ENCODE data around the gene ARSD.

ARSD gene

GRCh38 chrX:2862404-2862803 is 66.7 kb downstream of the ARSD start:
- H3K36me3 ChIP-seq (ENCODE audit: control insufficient read depth in 1 of 2, insufficient read depth in 2 of 2, low read depth in 1 of 2, low read length in 2 of 2) = peaks cover 0 to 10% of the 10 kb centered on the region in 2 experiments
- H3K4me3 ChIP-seq (ENCODE audit: insufficient read depth in 1 of 2, low read depth in 1 of 2, low read length in 2 of 2) = no peak overlapping the region
- H3K14ac ChIP-seq (ENCODE audit: low read length in 2 of 2) = no peak overlapping the region
- no peak overlapping the region for H2BK12ac ChIP-seq (ENCODE audit: low read length in 2 of 2)
- peaks cover 2% of the 10 kb centered on the region for H3K4me1 ChIP-seq (ENCODE audit: control insufficient read depth, insufficient read depth, low read depth, low read length)
- H4K91ac ChIP-seq (ENCODE audit: low read length) = no peak overlapping the region
- no peak overlapping the region for H3K4ac ChIP-seq (ENCODE audit: low read depth in 1 of 2, low read length in 2 of 2)
- H3K18ac ChIP-seq (ENCODE audit: low read depth in 1 of 2, low read length in 2 of 2) = no peak overlapping the region
- no peak overlapping the region for H2AFZ ChIP-seq (ENCODE audit: low read depth, low read length)
- no peaks in the 10 kb centered on the region for H3K27me3 ChIP-seq (ENCODE audit: control insufficient read depth in 1 of 2, insufficient read depth in 1 of 2, low read length in 2 of 2)
- no peak overlapping the region for H4K8ac ChIP-seq (ENCODE audit: low read length)
- no peaks in the 10 kb centered on the region for H3K79me1 ChIP-seq (replicated peaks; ENCODE audit: low read length, poor library complexity, severe bottlenecking)
- H3K23ac ChIP-seq (ENCODE audit: low read length in 2 of 2) = no peak overlapping the region
- DNase-seq = no peak
- H3K9ac ChIP-seq (ENCODE audit: low read length) = no peak overlapping the region
- no peak overlapping the region for H2BK120ac ChIP-seq (ENCODE audit: low read depth, low read length)
- H3K4me2 ChIP-seq (ENCODE audit: low read length, poor library complexity, severe bottlenecking) = no peak overlapping the region
- no peak overlapping the region for H3K27ac ChIP-seq (ENCODE audit: low read length, poor library complexity, severe bottlenecking)
- H2AK5ac ChIP-seq (ENCODE audit: low read length, severe bottlenecking) = no peak overlapping the region
- WGBS = 72% methylated on average over 5 of the region's 9 CpGs
- no peak overlapping the region for H2BK15ac ChIP-seq (ENCODE audit: low read depth, poor library complexity, severe bottlenecking)
- no peak overlapping the region for H2BK5ac ChIP-seq (ENCODE audit: low read depth, low read length, poor library complexity, severe bottlenecking)
- H3K9me3 ChIP-seq (ENCODE audit: control insufficient read depth, low read length) = no peaks in the 10 kb centered on the region

DNA sequence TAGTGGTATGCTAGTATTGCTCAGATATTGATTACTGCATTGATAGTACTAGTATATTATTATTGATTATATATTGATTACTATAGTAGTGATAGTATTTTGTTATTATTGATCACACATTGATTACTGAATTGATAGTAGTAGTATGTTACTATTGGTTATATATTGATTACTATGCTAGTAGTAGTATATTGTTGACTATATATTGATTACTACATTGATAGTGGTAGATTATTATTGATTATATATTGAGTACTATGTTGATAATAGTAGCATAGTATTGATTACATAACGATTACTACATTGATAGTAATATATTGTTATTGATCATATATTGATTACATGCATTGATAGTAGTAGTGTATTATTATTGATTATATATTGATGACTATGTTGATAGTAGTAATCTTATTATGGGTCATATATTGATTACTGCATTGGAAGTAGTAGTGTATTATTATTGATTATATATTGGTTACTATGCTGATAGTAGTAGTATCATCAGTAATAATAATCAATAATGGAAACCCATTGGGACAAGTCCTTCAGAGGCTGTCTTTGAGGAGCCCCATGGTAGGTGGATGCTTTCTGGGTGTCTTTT is 69.8 kb downstream of the ARSD start:
- H3K4me1 ChIP-seq (ENCODE audit: control insufficient read depth, insufficient read depth, low read depth, low read length) = peaks cover 2% of the 10 kb centered on the region
- H3K14ac ChIP-seq (ENCODE audit: low read length in 2 of 2) = no peak overlapping the region
- H4K8ac ChIP-seq (ENCODE audit: low read length) = no peak overlapping the region
- no peaks in the 10 kb centered on the region for H3K27me3 ChIP-seq (ENCODE audit: control insufficient read depth in 1 of 2, insufficient read depth in 1 of 2, low read length in 2 of 2)
- no peak for DNase-seq
- no peak overlapping the region for H2AFZ ChIP-seq (ENCODE audit: low read depth, low read length)
- no CpG with 5 or more reads among the region's 1 CpG for WGBS
- H3K79me1 ChIP-seq (replicated peaks; ENCODE audit: low read length, poor library complexity, severe bottlenecking) = no peaks in the 10 kb centered on the region
- no peak overlapping the region for H3K4ac ChIP-seq (ENCODE audit: low read depth in 1 of 2, low read length in 2 of 2)
- H2BK12ac ChIP-seq (ENCODE audit: low read length in 2 of 2) = no peak overlapping the region
- no peak overlapping the region for H2BK120ac ChIP-seq (ENCODE audit: low read depth, low read length)
- H2BK5ac ChIP-seq (ENCODE audit: low read depth, low read length, poor library complexity, severe bottlenecking) = no peak overlapping the region
- H3K18ac ChIP-seq (ENCODE audit: low read depth in 1 of 2, low read length in 2 of 2) = no peak overlapping the region
- no peak overlapping the region for H3K9ac ChIP-seq (ENCODE audit: low read length)
- no peak overlapping the region for H4K91ac ChIP-seq (ENCODE audit: low read length)
- no peak overlapping the region for H3K23ac ChIP-seq (ENCODE audit: low read length in 2 of 2)
- H3K36me3 ChIP-seq (ENCODE audit: control insufficient read depth in 1 of 2, insufficient read depth in 2 of 2, low read depth in 1 of 2, low read length in 2 of 2) = peaks cover 3 to 17% of the 10 kb centered on the region in 2 experiments
- H2AK5ac ChIP-seq (ENCODE audit: low read length, severe bottlenecking) = no peak overlapping the region
- no peak overlapping the region for H3K27ac ChIP-seq (ENCODE audit: low read length, poor library complexity, severe bottlenecking)
- no peak overlapping the region for H3K4me3 ChIP-seq (ENCODE audit: insufficient read depth in 1 of 2, low read depth in 1 of 2, low read length in 2 of 2)
- H2BK15ac ChIP-seq (ENCODE audit: low read depth, poor library complexity, severe bottlenecking) = no peak overlapping the region
- no peaks in the 10 kb centered on the region for H3K9me3 ChIP-seq (ENCODE audit: control insufficient read depth, low read length)
- H3K4me2 ChIP-seq (ENCODE audit: low read length, poor library complexity, severe bottlenecking) = no peak overlapping the region

- Histone ChIP-seq H3K4me1 (ENCODE audit: control insufficient read depth, insufficient read depth, low read depth, low read length) (no peaks in the 10 kb centered on the region), H3K23ac (ENCODE audit: low read length in 2 of 2) (no peak overlapping the region), H3K79me1 (replicated peaks; ENCODE audit: low read length, poor library complexity, severe bottlenecking) (no peaks in the 10 kb centered on the region), H3K27me3 (ENCODE audit: control insufficient read depth in 1 of 2, insufficient read depth in 1 of 2, low read length in 2 of 2) (no peaks in the 10 kb centered on the region), H3K9me3 (ENCODE audit: control insufficient read depth, low read length) (no peaks in the 10 kb centered on the region), H4K91ac (ENCODE audit: low read length) (no peak overlapping the region), H3K18ac (ENCODE audit: low read depth in 1 of 2, low read length in 2 of 2) (no peak overlapping the region), H3K14ac (ENCODE audit: low read length in 2 of 2) (no peak overlapping the region), H2AFZ (ENCODE audit: low read depth, low read length) (no peak overlapping the region), H4K8ac (ENCODE audit: low read length) (no peak overlapping the region), H3K4me2 (ENCODE audit: low read length, poor library complexity, severe bottlenecking) (no peak overlapping the region), H2BK15ac (ENCODE audit: low read depth, poor library complexity, severe bottlenecking) (no peak overlapping the region), H3K4me3 (ENCODE audit: insufficient read depth in 1 of 2, low read depth in 1 of 2, low read length in 2 of 2) (no peak overlapping the region), H3K27ac (ENCODE audit: low read length, poor library complexity, severe bottlenecking) (no peak overlapping the region), H2BK120ac (ENCODE audit: low read depth, low read length) (no peak overlapping the region), H3K4ac (ENCODE audit: low read depth in 1 of 2, low read length in 2 of 2) (no peak overlapping the region), H2AK5ac (ENCODE audit: low read length, severe bottlenecking) (no peak overlapping the region), H3K9ac (ENCODE audit: low read length) (no peak overlapping the region), H2BK5ac (ENCODE audit: low read depth, low read length, poor library complexity, severe bottlenecking) (no peak overlapping the region), H2BK12ac (ENCODE audit: low read length in 2 of 2) (no peak overlapping the region), H3K36me3 (ENCODE audit: control insufficient read depth in 1 of 2, insufficient read depth in 2 of 2, low read depth in 1 of 2, low read length in 2 of 2) (peaks cover 3 to 17% of the 10 kb centered on the region in 2 experiments)
- DNase-seq = no peak
- 100% methylated on average over 2 of the region's 3 CpGs for WGBS
Measured at GRCh38 chrX:2857566-2857965, 71.6 kb downstream of the ARSD start.

- no peaks in the 10 kb centered on the region for H3K9me3 ChIP-seq (ENCODE audit: control insufficient read depth, low read length)
- no peak overlapping the region for H3K27ac ChIP-seq (ENCODE audit: low read length, poor library complexity, severe bottlenecking)
- H2BK120ac ChIP-seq (ENCODE audit: low read depth, low read length) = no peak overlapping the region
- no peak overlapping the region for H3K23ac ChIP-seq (ENCODE audit: low read length in 2 of 2)
- no peak overlapping the region for H2BK12ac ChIP-seq (ENCODE audit: low read length in 2 of 2)
- no peak overlapping the region for H3K18ac ChIP-seq (ENCODE audit: low read depth in 1 of 2, low read length in 2 of 2)
- no peak overlapping the region for H3K4ac ChIP-seq (ENCODE audit: low read depth in 1 of 2, low read length in 2 of 2)
- DNase-seq = no peak
- no peak overlapping the region for H4K8ac ChIP-seq (ENCODE audit: low read length)
- H3K14ac ChIP-seq (ENCODE audit: low read length in 2 of 2) = no peak overlapping the region
- 94% methylated on average over 2 of the region's 2 CpGs for whole genome bisulfite sequencing
- H3K9ac ChIP-seq (ENCODE audit: low read length) = no peak overlapping the region
- no peak overlapping the region for H2AFZ ChIP-seq (ENCODE audit: low read depth, low read length)
- peaks cover 3 to 10% of the 10 kb centered on the region in 2 experiments for H3K36me3 ChIP-seq (ENCODE audit: control insufficient read depth in 1 of 2, insufficient read depth in 2 of 2, low read depth in 1 of 2, low read length in 2 of 2)
- H3K79me1 ChIP-seq (replicated peaks; ENCODE audit: low read length, poor library complexity, severe bottlenecking) = no peaks in the 10 kb centered on the region
- H3K27me3 ChIP-seq (ENCODE audit: control insufficient read depth in 1 of 2, insufficient read depth in 1 of 2, low read length in 2 of 2) = no peaks in the 10 kb centered on the region
- H2BK15ac ChIP-seq (ENCODE audit: low read depth, poor library complexity, severe bottlenecking) = no peak overlapping the region
- no peak overlapping the region for H4K91ac ChIP-seq (ENCODE audit: low read length)
- H3K4me3 ChIP-seq (ENCODE audit: insufficient read depth in 1 of 2, low read depth in 1 of 2, low read length in 2 of 2) = no peak overlapping the region
- no peak overlapping the region for H2BK5ac ChIP-seq (ENCODE audit: low read depth, low read length, poor library complexity, severe bottlenecking)
- no peak overlapping the region for H3K4me2 ChIP-seq (ENCODE audit: low read length, poor library complexity, severe bottlenecking)
- no peaks in the 10 kb centered on the region for H3K4me1 ChIP-seq (ENCODE audit: control insufficient read depth, insufficient read depth, low read depth, low read length)
- H2AK5ac ChIP-seq (ENCODE audit: low read length, severe bottlenecking) = no peak overlapping the region
Measured at GRCh38 chrX:2855761-2856160, 73.4 kb downstream of the ARSD start.
